Measurements from ENCODE around the gene CAPZA1.
A peak's percentile ranks its signal among the peaks of the same experiment; 100 is the strongest.

CAPZA1 gene

DNA sequence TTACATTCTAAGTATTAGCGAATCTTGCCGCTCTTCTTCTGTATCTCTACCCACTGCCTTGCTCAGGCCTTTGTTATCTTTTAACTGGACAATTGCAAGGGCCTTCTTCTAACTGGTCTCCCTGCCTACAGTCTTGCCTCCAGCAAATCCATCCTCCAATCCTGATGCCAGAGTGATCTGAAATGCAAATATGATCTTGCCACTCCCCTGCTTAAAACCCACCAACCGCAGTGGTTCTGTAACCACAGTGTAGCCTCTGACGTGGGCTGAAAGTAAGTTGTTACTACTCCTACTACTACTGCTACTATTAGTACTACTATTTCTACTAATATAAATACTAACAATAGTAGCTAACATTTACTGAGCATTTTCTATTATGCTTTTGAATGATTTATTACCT, 67.2 kb downstream of the CAPZA1 start:
- no peak overlapping the region for H4K8ac ChIP-seq (ENCODE audit: low read depth, low read length)
- no peak overlapping the region for H3K27ac ChIP-seq (ENCODE audit: low read depth, low read length)
- H2BK5ac ChIP-seq (ENCODE audit: low read length): no peak overlapping the region
- peak; percentile 45 for DNase-seq
- no peak overlapping the region for H3K4ac ChIP-seq (ENCODE audit: low read depth, low read length)
- peaks cover 3% of the 10 kb centered on the region for H3K4me1 ChIP-seq (ENCODE audit: control insufficient read depth, low read depth, low read length)
- no peak overlapping the region for H3K4me2 ChIP-seq (ENCODE audit: low read length)
- peaks cover 5% of the 10 kb centered on the region for H3K36me3 ChIP-seq (ENCODE audit: control insufficient read depth, insufficient read depth, low read length)
- H3K79me2 ChIP-seq (ENCODE audit: control insufficient read depth, insufficient read depth, low read length): no peaks in the 10 kb centered on the region
- no peak overlapping the region for H2AK5ac ChIP-seq (ENCODE audit: low read length)
- no peak overlapping the region for H3K4me3 ChIP-seq (ENCODE audit: low read length)
- H3K56ac ChIP-seq (ENCODE audit: low read length): no peak overlapping the region
- no peaks in the 10 kb centered on the region for H3K27me3 ChIP-seq (ENCODE audit: insufficient read depth, low read length, poor library complexity)
- no peak overlapping the region for H3K18ac ChIP-seq (ENCODE audit: low read length)
- no peak overlapping the region for H3K23ac ChIP-seq (ENCODE audit: low read length)
- H3K9ac ChIP-seq (ENCODE audit: low read length): no peak overlapping the region
- no peak overlapping the region for H2BK15ac ChIP-seq (replicated peaks; ENCODE audit: low read depth)
- no peak overlapping the region for H2BK120ac ChIP-seq (ENCODE audit: low read depth, low read length)
- H4K5ac ChIP-seq (ENCODE audit: low read length): no peak overlapping the region
- WGBS (ENCODE audit: extremely low coverage, insufficient coverage, low lambda C conversion rate): no CpG with 5 or more reads among the region's 4 CpGs
- H3K79me1 ChIP-seq (ENCODE audit: low read length): peaks cover 6% of the 10 kb centered on the region

DNA sequence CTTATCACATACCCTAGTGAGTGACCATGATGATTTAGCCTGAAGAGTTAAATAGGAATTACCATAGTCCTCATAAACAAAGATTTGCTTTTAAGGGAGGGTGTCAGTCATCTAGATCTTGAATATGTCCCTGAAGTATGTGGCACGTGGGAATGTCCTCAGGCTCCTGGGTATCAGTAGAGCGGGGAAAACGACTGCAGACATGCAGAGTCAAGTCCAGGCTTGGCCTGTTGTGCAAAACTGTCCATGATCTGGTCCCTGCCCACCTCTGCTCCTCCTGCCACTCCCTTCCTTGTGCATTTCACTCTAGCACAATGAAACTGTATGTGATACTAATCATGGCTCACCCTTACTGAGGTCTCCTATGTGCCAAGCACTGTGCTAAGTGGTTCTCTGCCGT, 67.7 kb downstream of the CAPZA1 start:
- Histone ChIP-seq H2BK120ac (ENCODE audit: low read depth, low read length) (no peak overlapping the region), H3K23ac (ENCODE audit: low read length) (no peak overlapping the region), H3K4me3 (ENCODE audit: low read length) (no peak overlapping the region), H3K4ac (ENCODE audit: low read depth, low read length) (no peak overlapping the region), H2AK5ac (ENCODE audit: low read length) (no peak overlapping the region), H3K36me3 (ENCODE audit: control insufficient read depth, insufficient read depth, low read length) (peaks cover 5% of the 10 kb centered on the region), H2BK15ac (replicated peaks; ENCODE audit: low read depth) (no peak overlapping the region), H2BK5ac (ENCODE audit: low read length) (no peak overlapping the region), H3K56ac (ENCODE audit: low read length) (no peak overlapping the region), H3K4me1 (ENCODE audit: control insufficient read depth, low read depth, low read length) (peaks cover 3% of the 10 kb centered on the region), H3K27ac (ENCODE audit: low read depth, low read length) (no peak overlapping the region), H4K5ac (ENCODE audit: low read length) (no peak overlapping the region), H3K27me3 (ENCODE audit: insufficient read depth, low read length, poor library complexity) (no peaks in the 10 kb centered on the region), H3K79me2 (ENCODE audit: control insufficient read depth, insufficient read depth, low read length) (no peaks in the 10 kb centered on the region), H4K8ac (ENCODE audit: low read depth, low read length) (no peak overlapping the region), H3K18ac (ENCODE audit: low read length) (no peak overlapping the region), H3K4me2 (ENCODE audit: low read length) (no peak overlapping the region), H3K79me1 (ENCODE audit: low read length) (peaks cover 6% of the 10 kb centered on the region), H3K9ac (ENCODE audit: low read length) (no peak overlapping the region)
- DNase-seq: no peak
- WGBS (ENCODE audit: extremely low coverage, insufficient coverage, low lambda C conversion rate): no CpG with 5 or more reads among the region's 4 CpGs

GRCh38 chr1:112687785-112688496, 68.3 kb downstream of the CAPZA1 start:
- DNase-seq: no peak
- Histone ChIP-seq H4K5ac (ENCODE audit: low read length) (no peak overlapping the region), H3K9ac (ENCODE audit: low read length) (no peak overlapping the region), H3K4me3 (ENCODE audit: low read length) (no peak overlapping the region), H3K27me3 (ENCODE audit: insufficient read depth, low read length, poor library complexity) (no peaks in the 10 kb centered on the region), H2BK120ac (ENCODE audit: low read depth, low read length) (no peak overlapping the region), H3K56ac (ENCODE audit: low read length) (no peak overlapping the region), H3K79me2 (ENCODE audit: control insufficient read depth, insufficient read depth, low read length) (no peaks in the 10 kb centered on the region), H2AK5ac (ENCODE audit: low read length) (no peak overlapping the region), H4K8ac (ENCODE audit: low read depth, low read length) (no peak overlapping the region), H3K4me1 (ENCODE audit: control insufficient read depth, low read depth, low read length) (peaks cover 3% of the 10 kb centered on the region), H3K27ac (ENCODE audit: low read depth, low read length) (no peak overlapping the region), H2BK5ac (ENCODE audit: low read length) (no peak overlapping the region), H3K23ac (ENCODE audit: low read length) (no peak overlapping the region), H3K36me3 (ENCODE audit: control insufficient read depth, insufficient read depth, low read length) (peaks cover 7% of the 10 kb centered on the region), H3K4me2 (ENCODE audit: low read length) (no peak overlapping the region), H3K79me1 (ENCODE audit: low read length) (peaks cover 6% of the 10 kb centered on the region), H2BK15ac (replicated peaks; ENCODE audit: low read depth) (no peak overlapping the region), H3K4ac (ENCODE audit: low read depth, low read length) (no peak overlapping the region), H3K18ac (ENCODE audit: low read length) (no peak overlapping the region)
- WGBS (ENCODE audit: extremely low coverage, insufficient coverage, low lambda C conversion rate): no CpG with 5 or more reads among the region's 13 CpGs

DNA sequence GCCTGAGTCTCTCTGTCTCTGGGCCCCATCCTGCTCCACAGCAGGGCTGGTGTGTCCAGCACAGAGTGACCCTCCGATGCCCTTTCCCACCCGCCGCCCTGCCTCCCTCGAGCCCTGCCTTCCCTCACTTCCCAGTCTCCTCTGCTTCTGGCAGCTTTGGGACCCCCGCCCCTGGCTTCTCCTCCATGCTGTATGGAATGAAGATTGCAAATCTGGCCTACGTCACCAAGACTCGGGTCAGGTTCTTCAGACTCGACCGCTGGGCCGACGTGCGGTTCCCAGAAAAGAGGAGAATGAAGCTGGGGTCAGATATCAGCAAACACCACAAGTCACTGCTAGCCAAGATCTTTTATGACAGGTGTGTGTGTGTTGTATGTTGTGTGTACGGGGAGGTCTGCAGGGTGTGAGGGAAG, 69.2 kb downstream of the CAPZA1 start:
- H4K5ac ChIP-seq (ENCODE audit: low read length): no peak overlapping the region
- no CpG with 5 or more reads among the region's 13 CpGs for whole genome bisulfite sequencing (ENCODE audit: extremely low coverage, insufficient coverage, low lambda C conversion rate)
- no peak overlapping the region for H3K56ac ChIP-seq (ENCODE audit: low read length)
- H3K4me2 ChIP-seq (ENCODE audit: low read length): no peak overlapping the region
- no peak overlapping the region for H3K23ac ChIP-seq (ENCODE audit: low read length)
- no peak overlapping the region for H2BK120ac ChIP-seq (ENCODE audit: low read depth, low read length)
- H2BK5ac ChIP-seq (ENCODE audit: low read length): no peak overlapping the region
- peaks cover 7% of the 10 kb centered on the region for H3K36me3 ChIP-seq (ENCODE audit: control insufficient read depth, insufficient read depth, low read length)
- H3K4me3 ChIP-seq (ENCODE audit: low read length): no peak overlapping the region
- no peak for DNase-seq
- H2AK5ac ChIP-seq (ENCODE audit: low read length): no peak overlapping the region
- peaks cover 6% of the 10 kb centered on the region for H3K79me1 ChIP-seq (ENCODE audit: low read length)
- peaks cover 3% of the 10 kb centered on the region for H3K4me1 ChIP-seq (ENCODE audit: control insufficient read depth, low read depth, low read length)
- no peak overlapping the region for H3K18ac ChIP-seq (ENCODE audit: low read length)
- H3K27me3 ChIP-seq (ENCODE audit: insufficient read depth, low read length, poor library complexity): no peaks in the 10 kb centered on the region
- H2BK15ac ChIP-seq (replicated peaks; ENCODE audit: low read depth): no peak overlapping the region
- no peak overlapping the region for H4K8ac ChIP-seq (ENCODE audit: low read depth, low read length)
- no peak overlapping the region for H3K9ac ChIP-seq (ENCODE audit: low read length)
- no peak overlapping the region for H3K27ac ChIP-seq (ENCODE audit: low read depth, low read length)
- no peak overlapping the region for H3K4ac ChIP-seq (ENCODE audit: low read depth, low read length)
- no peaks in the 10 kb centered on the region for H3K79me2 ChIP-seq (ENCODE audit: control insufficient read depth, insufficient read depth, low read length)

DNA sequence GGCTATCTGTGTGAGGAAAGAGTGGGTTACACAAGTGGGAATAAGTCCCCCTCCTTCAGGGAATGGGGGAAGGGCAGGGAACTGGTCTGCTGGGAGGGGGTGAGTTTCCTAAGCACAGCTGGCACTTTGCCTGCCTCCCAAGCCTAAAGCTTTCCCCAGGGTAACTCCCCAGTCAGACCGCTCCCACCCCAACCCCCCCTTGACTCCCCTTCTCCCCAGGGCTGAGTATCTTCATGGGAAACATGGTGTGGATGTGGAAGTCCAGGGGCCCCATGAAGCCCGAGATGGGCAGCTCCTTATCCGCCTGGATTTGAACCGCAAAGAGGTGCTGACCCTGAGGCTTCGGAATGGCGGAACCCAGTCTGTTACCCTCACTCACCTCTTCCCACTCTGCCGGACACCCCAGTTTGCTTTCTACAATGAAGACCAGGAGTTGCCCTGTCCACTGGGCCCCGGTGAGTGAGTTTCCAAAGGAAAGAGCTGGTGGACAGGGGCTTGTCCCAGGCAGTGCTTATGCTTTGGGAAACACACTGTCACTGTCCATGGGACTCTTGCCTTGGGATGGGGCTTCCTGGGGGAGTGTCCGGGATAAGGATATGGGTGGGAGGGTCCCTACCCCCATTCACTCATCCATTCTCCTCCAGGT, 69.7 kb downstream of the CAPZA1 start:
- Histone ChIP-seq H3K36me3 (ENCODE audit: control insufficient read depth, insufficient read depth, low read length) (peaks cover 7% of the 10 kb centered on the region), H3K18ac (ENCODE audit: low read length) (no peak overlapping the region)
- WGBS (ENCODE audit: extremely low coverage, insufficient coverage, low lambda C conversion rate): no CpG with 5 or more reads among the region's 9 CpGs

More for the DNA sequence above, 69.7 kb downstream of the CAPZA1 start:
- Histone ChIP-seq H3K27ac (ENCODE audit: low read depth, low read length) (no peak overlapping the region), H3K4me1 (ENCODE audit: control insufficient read depth, low read depth, low read length) (peaks cover 3% of the 10 kb centered on the region), H2BK5ac (ENCODE audit: low read length) (no peak overlapping the region), H3K27me3 (ENCODE audit: insufficient read depth, low read length, poor library complexity) (no peaks in the 10 kb centered on the region), H3K23ac (ENCODE audit: low read length) (no peak overlapping the region), H3K4me3 (ENCODE audit: low read length) (no peak overlapping the region), H3K56ac (ENCODE audit: low read length) (no peak overlapping the region), H3K79me1 (ENCODE audit: low read length) (peaks cover 6% of the 10 kb centered on the region), H3K9ac (ENCODE audit: low read length) (no peak overlapping the region), H2BK15ac (replicated peaks; ENCODE audit: low read depth) (no peak overlapping the region), H4K8ac (ENCODE audit: low read depth, low read length) (no peak overlapping the region), H3K4ac (ENCODE audit: low read depth, low read length) (no peak overlapping the region), H2BK120ac (ENCODE audit: low read depth, low read length) (no peak overlapping the region), H2AK5ac (ENCODE audit: low read length) (no peak overlapping the region), H4K5ac (ENCODE audit: low read length) (no peak overlapping the region), H3K4me2 (ENCODE audit: low read length) (no peak overlapping the region), H3K79me2 (ENCODE audit: control insufficient read depth, insufficient read depth, low read length) (no peaks in the 10 kb centered on the region)
- DNase-seq: no peak
